ENCODE data around the gene CASP9. TPM values are rescaled to one million over a fixed set of nuclear protein-coding genes. Genes with fewer than 3 reads are reported as not detected.
A peak's percentile ranks its signal among the peaks of the same experiment; 100 is the strongest.

The CASP9 gene
- total and polyA plus RNA-seq, 2 donors (not counting 1 experiment from before 2014, with no cell fraction given): 5.6 to 6.4 TPM

DNA sequence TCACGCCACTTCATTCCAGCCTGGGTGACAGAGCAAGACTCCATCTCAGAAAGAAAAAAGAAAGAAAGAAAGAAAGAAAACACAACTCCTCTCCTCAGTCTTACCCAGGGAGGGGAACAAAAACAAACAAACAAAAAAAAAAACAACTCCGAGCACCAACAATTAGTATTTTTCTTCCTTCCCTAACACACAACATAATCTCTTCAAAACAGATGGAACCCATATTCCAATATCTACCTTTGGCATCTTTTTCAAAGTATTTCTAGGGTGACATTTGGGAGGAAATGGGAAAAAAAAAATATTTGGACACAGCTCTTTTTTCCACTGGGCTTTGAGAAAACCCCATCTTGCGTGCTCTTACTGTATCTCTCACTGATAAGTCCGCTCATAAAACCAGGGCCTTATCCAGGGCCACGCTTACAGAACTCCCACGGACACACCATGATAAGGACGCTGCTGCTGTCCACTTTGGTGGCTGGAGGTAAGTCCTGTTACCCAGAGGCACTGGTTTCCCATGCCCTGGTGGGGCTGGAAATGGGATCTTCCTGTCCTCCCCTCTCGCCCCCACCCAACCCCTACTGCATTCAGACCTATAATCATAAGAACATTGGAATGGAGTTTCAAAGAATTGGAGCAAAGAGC, 67.6 kb downstream of the CASP9 start, which contains the start of gene CELA2A:
Gene CELA2A (plus strand): TSS at position 420 of the 642 bp plus-strand sequence. CDS start 22 bp downstream, at position 442.
- Histone ChIP-seq H3K4me1 (ENCODE audit: control insufficient read depth, extremely low read depth, insufficient read depth, low read length) (peaks cover 7% of the 10 kb centered on the region), H3K9ac (ENCODE audit: insufficient read depth, low read length) (no peak within 1 kb of the TSS), H3K4me3 (replicated peaks in 1 of 4; ENCODE audit: control extremely low read depth in 1 of 4, insufficient read depth in 1 of 4, low read depth in 3 of 4, low read length in 4 of 4) (no peak within 1 kb of the TSS), H3K9me3 (ENCODE audit: control insufficient read depth, insufficient read depth, low read depth, low read length) (no peaks in the 10 kb centered on the region), H4K20me1 (ENCODE audit: control insufficient read depth, extremely low read depth, insufficient read depth, low read length) (no peaks in the 10 kb centered on the region), H3K36me3 (ENCODE audit: control insufficient read depth, insufficient read depth, low read length) (no peaks in the 10 kb centered on the region), H3K27me3 (ENCODE audit: control insufficient read depth, insufficient read depth, low read length) (no peaks in the 10 kb centered on the region), H3K4me2 (ENCODE audit: extremely low read depth, insufficient read depth, low read length) (no peak within 1 kb of the TSS), H2AFZ (ENCODE audit: low read length) (no peak within 1 kb of the TSS), H3K79me2 (ENCODE audit: control insufficient read depth, insufficient read depth, low read length) (no peaks in the 10 kb centered on the region), H3K27ac (ENCODE audit: insufficient read depth, low read length) (no peak within 1 kb of the TSS)
- TF ChIP-seq EZH2 (IDR thresholded peaks at IDR 0.05; ENCODE audit: low read length, missing control alignments): no peak
- TF ChIP-seq, protein P1, sequence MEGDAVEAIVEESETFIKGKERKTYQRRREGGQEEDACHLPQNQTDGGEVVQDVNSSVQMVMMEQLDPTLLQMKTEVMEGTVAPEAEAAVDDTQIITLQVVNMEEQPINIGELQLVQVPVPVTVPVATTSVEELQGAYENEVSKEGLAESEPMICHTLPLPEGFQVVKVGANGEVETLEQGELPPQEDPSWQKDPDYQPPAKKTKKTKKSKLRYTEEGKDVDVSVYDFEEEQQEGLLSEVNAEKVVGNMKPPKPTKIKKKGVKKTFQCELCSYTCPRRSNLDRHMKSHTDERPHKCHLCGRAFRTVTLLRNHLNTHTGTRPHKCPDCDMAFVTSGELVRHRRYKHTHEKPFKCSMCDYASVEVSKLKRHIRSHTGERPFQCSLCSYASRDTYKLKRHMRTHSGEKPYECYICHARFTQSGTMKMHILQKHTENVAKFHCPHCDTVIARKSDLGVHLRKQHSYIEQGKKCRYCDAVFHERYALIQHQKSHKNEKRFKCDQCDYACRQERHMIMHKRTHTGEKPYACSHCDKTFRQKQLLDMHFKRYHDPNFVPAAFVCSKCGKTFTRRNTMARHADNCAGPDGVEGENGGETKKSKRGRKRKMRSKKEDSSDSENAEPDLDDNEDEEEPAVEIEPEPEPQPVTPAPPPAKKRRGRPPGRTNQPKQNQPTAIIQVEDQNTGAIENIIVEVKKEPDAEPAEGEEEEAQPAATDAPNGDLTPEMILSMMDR (conservative IDR thresholded peaks at IDR 0.05 in 1 of 2, IDR thresholded peaks at IDR 0.05 in 1 of 2; ENCODE audit: low read depth in 1 of 2, low read length in 2 of 2): no peak
- DNase-seq (ENCODE audit: low read depth in 2 of 2): no peak

DNA sequence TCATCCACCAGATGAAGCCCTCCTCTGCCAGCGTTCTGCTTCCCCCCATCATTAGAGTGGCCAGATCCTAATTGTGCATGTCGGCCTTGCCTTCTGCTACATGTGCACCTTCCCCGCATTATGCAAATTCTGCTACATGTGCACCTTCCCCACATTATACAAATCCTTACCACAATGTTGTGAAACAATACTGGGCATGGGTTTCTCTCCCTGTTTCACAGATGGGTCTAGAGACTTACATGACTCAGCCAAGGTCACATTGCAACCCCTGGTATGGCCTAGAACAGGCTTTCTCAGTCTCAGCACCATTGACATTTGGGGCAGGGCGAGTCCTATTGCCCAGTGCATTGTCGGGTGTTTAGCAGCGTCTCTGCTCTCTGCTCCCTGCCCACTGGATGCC, 68.5 kb downstream of the CASP9 start:
- no peak overlapping the region for H3K9ac ChIP-seq (ENCODE audit: insufficient read depth, low read length)
- H2AFZ ChIP-seq (ENCODE audit: low read length): no peak overlapping the region
- H4K20me1 ChIP-seq (ENCODE audit: control insufficient read depth, extremely low read depth, insufficient read depth, low read length): no peaks in the 10 kb centered on the region
- no peaks in the 10 kb centered on the region for H3K79me2 ChIP-seq (ENCODE audit: control insufficient read depth, insufficient read depth, low read length)
- H3K27me3 ChIP-seq (ENCODE audit: control insufficient read depth, insufficient read depth, low read length): no peaks in the 10 kb centered on the region
- no peak overlapping the region for H3K27ac ChIP-seq (ENCODE audit: insufficient read depth, low read length)
- peak; percentile 38 to 68 for DNase-seq (ENCODE audit: low read depth in 2 of 2)
- H3K4me2 ChIP-seq (ENCODE audit: extremely low read depth, insufficient read depth, low read length): no peak overlapping the region
- H3K36me3 ChIP-seq (ENCODE audit: control insufficient read depth, insufficient read depth, low read length): no peaks in the 10 kb centered on the region
- H3K9me3 ChIP-seq (ENCODE audit: control insufficient read depth, insufficient read depth, low read depth, low read length): no peaks in the 10 kb centered on the region
- peaks cover 7% of the 10 kb centered on the region for H3K4me1 ChIP-seq (ENCODE audit: control insufficient read depth, extremely low read depth, insufficient read depth, low read length)
- H3K4me3 ChIP-seq (replicated peaks in 1 of 4; ENCODE audit: control extremely low read depth in 1 of 4, insufficient read depth in 1 of 4, low read depth in 3 of 4, low read length in 4 of 4): no peak overlapping the region
- TF ChIP-seq, protein P1 (conservative IDR thresholded peaks at IDR 0.05 in 1 of 2, IDR thresholded peaks at IDR 0.05 in 1 of 2; ENCODE audit: low read depth in 1 of 2, low read length in 2 of 2): no peak
- no peak for TF ChIP-seq EZH2 (IDR thresholded peaks at IDR 0.05; ENCODE audit: low read length, missing control alignments)

DNA sequence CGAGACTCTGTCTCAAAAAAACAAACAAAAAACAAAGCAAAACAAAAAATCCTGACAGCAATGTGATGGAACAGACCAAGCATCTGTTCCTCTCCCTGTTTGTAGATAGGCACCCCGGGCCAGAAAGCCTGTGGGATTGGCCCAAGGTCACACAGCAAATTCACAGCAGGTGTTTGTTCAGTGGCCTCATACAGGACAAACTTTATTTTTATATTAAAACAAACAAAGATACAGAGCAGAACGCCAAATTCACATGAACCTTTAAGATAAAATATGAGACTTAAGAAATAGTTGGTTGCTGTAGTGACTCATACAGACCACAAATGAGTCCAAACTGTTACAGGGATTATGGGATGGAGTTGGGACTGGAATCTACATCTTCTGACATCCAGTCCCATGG, 69.8 kb downstream of the CASP9 start:
- Histone ChIP-seq H3K9me3 (ENCODE audit: control insufficient read depth, insufficient read depth, low read depth, low read length) (no peaks in the 10 kb centered on the region), H4K20me1 (ENCODE audit: control insufficient read depth, extremely low read depth, insufficient read depth, low read length) (no peaks in the 10 kb centered on the region), H3K9ac (ENCODE audit: insufficient read depth, low read length) (no peak overlapping the region), H3K4me3 (replicated peaks in 1 of 4; ENCODE audit: control extremely low read depth in 1 of 4, insufficient read depth in 1 of 4, low read depth in 3 of 4, low read length in 4 of 4) (no peak overlapping the region), H3K27ac (ENCODE audit: insufficient read depth, low read length) (no peak overlapping the region), H3K4me2 (ENCODE audit: extremely low read depth, insufficient read depth, low read length) (no peak overlapping the region), H3K36me3 (ENCODE audit: control insufficient read depth, insufficient read depth, low read length) (no peaks in the 10 kb centered on the region), H2AFZ (ENCODE audit: low read length) (no peak overlapping the region), H3K27me3 (ENCODE audit: control insufficient read depth, insufficient read depth, low read length) (no peaks in the 10 kb centered on the region), H3K4me1 (ENCODE audit: control insufficient read depth, extremely low read depth, insufficient read depth, low read length) (peaks cover 3% of the 10 kb centered on the region), H3K79me2 (ENCODE audit: control insufficient read depth, insufficient read depth, low read length) (no peaks in the 10 kb centered on the region)
- peak; percentile 80 to 83 for DNase-seq (ENCODE audit: low read depth in 2 of 2)
- TF ChIP-seq EZH2 (IDR thresholded peaks at IDR 0.05; ENCODE audit: low read length, missing control alignments): no peak
- TF ChIP-seq, protein P1 (conservative IDR thresholded peaks at IDR 0.05 in 1 of 2, IDR thresholded peaks at IDR 0.05 in 1 of 2; ENCODE audit: low read depth in 1 of 2, low read length in 2 of 2): no peak
